Endometrial microvascular endothelial cells (primary cell): ENCODE results near the gene TRIM7. TPM values are rescaled to one million over a fixed set of nuclear protein-coding genes. Genes with fewer than 3 reads are reported as not detected.
"Not testable (repeated sequence)": the region's sequence is repeated elsewhere in the genome, so short reads cannot be mapped to it uniquely, and the experiment has no call there.

Experiments used
- in situ Hi-C: cut with HindIII; loops from 2 replicates; pipeline ENCODE4 v1.10.0; 2017; ENCODE audit warnings: low sequenced_read_pairs, low pct_unique_long_range_greater_than_20kb; ENCODE audit errors: inconsistent ontology term
- total RNA-seq: library from RNA; depleted of rRNA; stranded (reverse); fragments of >200 nt; gene quantifications from one replicate; pipeline ENCODE4 v1.2.3, GENCODE V29; 2015; ENCODE audit errors: inconsistent ontology term

TRIM7 gene
- total RNA-seq, 1 donor from 2014 or later: 5.3 TPM

GRCh38 chr5:181217111-181217802 lies 12.3 kb upstream of the TRIM7 start:
- in situ Hi-C loops: no loop called here

- in situ Hi-C loops: no loop called here
Observed at GRCh38 chr5:181215997-181216989, 11.3 kb upstream of the TRIM7 start.

DNA sequence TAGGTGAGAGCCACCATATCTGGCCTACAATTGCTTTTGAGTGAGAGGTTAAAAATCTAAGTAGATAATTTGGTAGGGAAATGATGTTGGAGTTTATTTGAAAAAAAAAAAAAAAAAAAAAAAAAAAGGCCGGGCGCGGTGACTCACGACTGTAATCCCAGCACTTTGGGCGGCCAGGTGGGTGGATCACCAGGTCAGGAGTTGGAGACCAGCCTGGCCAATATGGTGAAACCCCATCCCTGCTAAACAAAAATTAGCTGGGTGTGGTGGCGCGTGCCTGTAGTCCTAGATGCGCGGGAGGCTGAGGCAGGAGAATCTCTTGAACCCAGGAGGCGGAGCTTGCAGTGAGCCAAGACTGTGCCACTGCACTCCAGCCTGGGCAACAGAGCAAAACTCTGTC lies 9.3 kb upstream of the TRIM7 start:
- in situ Hi-C loops: not testable (repeated sequence)

DNA sequence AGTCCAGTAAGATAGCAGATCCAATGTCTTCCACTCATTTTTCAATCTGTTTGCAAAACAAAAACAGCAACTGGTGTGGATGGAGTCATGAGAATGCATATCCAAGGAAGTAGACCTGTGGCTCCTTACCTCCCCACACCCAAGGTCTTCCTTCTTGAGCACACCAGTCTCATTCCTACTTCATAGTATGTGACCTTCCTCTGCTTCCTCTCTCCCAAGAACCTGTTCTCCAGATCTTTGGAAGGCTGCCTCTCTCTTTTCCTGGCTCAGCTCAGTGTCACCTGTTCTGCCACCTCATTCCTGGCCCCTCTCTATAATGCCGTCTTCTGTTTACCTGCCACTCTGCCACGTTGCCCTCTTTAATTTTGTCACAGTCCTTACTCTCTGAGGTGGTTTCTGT lies 7.9 kb upstream of the TRIM7 start:
- in situ Hi-C loops: no loop called here

- in situ Hi-C loops: no loop called here
Observed at GRCh38 chr5:181212080-181212479, 7.1 kb upstream of the TRIM7 start.

DNA sequence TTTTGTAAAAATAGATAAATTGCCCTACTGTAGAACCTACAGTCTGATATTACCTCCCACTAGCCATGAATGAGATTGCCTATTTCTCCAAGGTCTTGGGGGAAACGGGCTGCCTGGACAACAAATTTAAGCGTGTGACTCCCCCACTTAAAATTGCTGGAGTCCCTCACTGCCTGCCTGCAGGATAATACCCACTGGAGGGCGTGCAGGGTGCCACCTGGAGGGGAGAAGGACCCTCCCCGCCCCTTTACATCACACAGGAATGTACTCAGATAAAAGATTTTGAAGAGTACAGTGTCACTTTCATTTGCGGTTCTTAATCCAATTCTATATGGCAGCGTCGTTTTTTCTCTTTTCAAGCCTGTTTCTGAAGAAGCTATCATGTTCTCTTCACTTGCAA lies 6.2 kb upstream of the TRIM7 start:
- in situ Hi-C loops: no loop called here

GRCh38 chr5:181210698-181211097 lies 5.7 kb upstream of the TRIM7 start:
- in situ Hi-C loops: not testable (repeated sequence)

- in situ Hi-C loops: not testable (repeated sequence)
Observed at GRCh38 chr5:181210148-181210547, 5.2 kb upstream of the TRIM7 start.

DNA sequence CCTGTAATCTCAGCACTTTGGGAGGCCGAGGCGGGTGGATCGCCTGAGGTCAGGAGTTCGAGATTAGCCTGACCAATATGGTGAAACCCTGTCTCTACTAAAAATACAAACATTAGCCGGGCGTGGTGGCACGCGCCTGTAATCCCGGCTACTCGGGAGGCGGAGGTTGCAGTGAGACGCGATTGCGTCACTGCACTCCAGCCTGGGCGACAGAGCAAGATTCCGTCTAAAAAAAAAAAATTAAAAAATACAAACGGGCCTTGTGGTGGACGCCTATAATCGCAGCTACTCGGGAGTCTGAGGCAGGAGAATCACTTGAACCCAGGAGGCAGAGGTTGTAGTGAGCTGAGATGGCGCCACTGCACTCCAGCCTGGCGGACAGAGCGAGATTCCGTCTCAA lies 4.0 kb upstream of the TRIM7 start:
- in situ Hi-C loops: not testable (repeated sequence)

- in situ Hi-C loops: no loop called here
Observed at GRCh38 chr5:181207960-181208253, 2.9 kb upstream of the TRIM7 start.

GRCh38 chr5:181207214-181207959 lies 2.4 kb upstream of the TRIM7 start:
- in situ Hi-C loops: no loop called here

DNA sequence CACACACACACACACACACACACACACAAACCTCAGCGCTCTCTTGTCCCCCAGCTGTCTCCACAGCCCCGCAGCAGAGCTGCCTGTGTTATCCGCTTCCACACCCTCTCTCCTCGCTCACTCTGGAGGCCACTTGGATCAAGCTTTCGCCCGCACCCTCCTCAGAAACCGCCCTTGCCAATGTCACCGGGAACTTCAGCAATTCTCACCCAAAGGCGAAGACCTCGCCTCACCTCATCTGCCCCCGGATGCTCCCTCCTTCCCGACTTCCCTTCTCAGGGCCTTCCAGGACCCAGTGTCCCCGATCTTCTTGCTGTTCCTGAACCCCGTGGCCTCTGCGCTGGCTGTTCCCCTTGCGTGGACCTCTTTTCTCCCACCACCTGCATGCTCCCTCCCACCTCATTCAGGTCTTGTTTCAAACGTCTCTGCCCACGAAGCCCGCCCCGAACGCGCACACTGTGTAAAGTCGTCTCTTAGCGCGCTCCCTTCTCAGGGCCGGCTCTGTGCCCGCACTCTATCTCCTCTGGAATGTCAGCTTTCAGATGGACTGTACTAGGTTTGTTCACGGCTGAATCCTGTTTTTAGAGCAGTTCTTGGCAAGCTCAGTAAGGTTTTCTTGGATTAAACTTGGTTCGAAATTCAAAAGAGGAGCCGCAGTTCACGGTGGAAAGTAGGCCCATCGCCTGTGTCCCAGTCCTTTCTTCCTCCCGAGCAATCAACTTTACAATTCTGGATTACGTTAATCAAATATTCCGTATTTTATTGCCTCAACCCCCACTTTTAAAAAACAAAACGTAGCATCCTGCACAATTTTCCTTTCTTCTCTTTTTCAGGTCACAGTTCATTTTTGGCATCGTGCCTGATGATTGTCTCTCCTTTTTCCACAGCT lies 1.0 kb upstream of the TRIM7 start:
- in situ Hi-C loops: no loop called here

GRCh38 chr5:181204113-181204825 lies 727 bp downstream of the TRIM7 start:
- in situ Hi-C loops: no loop called here

DNA sequence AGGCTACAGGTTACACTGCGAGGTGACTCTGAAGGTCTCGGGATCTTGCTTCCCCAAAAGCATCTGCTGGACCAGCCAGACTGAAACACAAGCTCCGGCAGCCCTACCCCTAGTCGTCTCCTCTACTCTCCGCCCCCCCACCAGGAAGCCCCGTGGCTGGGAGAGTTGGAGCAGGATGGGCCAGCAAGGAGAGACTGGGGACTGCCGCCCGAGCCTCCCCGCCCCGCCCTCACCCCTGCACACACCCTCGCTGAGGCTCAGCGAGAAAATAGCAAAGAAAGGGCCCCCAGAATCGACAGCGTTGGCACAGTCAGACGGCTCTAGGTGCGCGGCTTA lies 1.3 kb downstream of the TRIM7 start:
- in situ Hi-C loops: no loop called here

DNA sequence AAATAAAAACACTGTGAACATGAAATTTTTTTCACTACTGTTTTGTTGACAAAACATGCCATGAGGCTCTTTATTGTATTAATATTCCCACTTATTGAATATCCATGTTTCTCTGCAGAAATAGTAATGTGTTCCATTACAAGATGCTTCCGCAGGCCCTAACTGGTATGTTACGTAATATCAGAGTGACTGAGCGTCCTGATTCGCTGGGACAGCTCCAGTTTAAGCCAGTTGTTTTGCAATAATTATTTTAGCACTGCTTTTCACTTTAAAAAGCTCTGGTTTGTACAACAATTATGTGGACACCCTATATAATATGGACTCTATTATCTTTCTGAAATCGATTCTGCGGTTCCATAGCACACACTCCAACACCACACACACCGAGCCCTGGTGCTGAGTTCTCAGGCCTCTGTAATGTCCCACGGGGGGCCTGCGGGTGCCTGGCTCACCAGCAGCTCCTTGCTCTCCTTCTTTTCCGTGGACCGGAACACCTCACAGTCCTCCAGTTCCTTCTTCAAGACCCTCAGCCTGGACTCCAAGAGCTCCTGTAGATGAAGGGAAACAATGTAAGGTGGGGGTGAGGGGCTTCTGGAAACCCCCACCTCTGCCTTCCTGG lies 1.8 kb downstream of the TRIM7 start:
- in situ Hi-C loops: no loop called here

DNA sequence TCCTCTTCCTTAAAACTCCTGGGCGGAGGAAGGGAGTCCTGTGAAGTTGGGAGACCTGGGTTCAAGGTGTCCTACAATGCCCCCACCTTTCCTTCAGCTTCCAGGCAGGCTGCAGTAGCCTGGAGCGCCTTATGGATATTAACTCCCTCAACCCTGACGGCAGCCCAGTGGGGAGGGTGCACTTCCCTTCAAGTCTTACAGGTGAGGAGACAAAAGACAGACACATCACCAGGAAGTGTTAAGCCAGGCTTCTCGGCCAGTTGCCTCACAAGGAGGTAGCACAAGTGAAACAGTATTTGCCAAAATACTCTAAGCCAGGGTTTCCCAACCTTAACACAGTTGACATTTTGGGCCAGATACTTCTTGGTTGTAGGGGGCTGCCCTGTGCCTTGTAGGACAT lies 4.2 kb downstream of the TRIM7 start:
- in situ Hi-C loops: no loop called here

GRCh38 chr5:181199881-181200638 lies 4.9 kb downstream of the TRIM7 start:
- in situ Hi-C loops: no loop called here
